GM19193 (cell line): ENCODE data around the gene F2.

Experiments used
- POLR2A ChIP-seq: IDR thresholded peaks from 4 replicates; pipeline ENCODE4 v1.6.1; 2011; ENCODE audit not compliant: insufficient read depth, insufficient read length; ENCODE audit errors: extremely low read depth

Gene F2

GRCh38 chr11:46745995-46746394 is 27.0 kb downstream of the F2 start:
- no peak for TF ChIP-seq POLR2A

- TF ChIP-seq POLR2A = no peak
Observed at GRCh38 chr11:46747150-46747549, 28.1 kb downstream of the F2 start.

- no peak for TF ChIP-seq POLR2A
Observed at GRCh38 chr11:46755962-46756361, 36.9 kb downstream of the F2 start.

- TF ChIP-seq POLR2A = no peak
Observed at GRCh38 chr11:46759196-46759595, 40.2 kb downstream of the F2 start.

- no peak for TF ChIP-seq POLR2A
Observed at GRCh38 chr11:46760429-46761128, 41.6 kb downstream of the F2 start.

GRCh38 chr11:46761807-46762206 is 42.8 kb downstream of the F2 start:
- TF ChIP-seq POLR2A = no peak

GRCh38 chr11:46762248-46762647 is 43.2 kb downstream of the F2 start:
- no peak for TF ChIP-seq POLR2A

GRCh38 chr11:46766656-46767055 is 47.6 kb downstream of the F2 start:
- TF ChIP-seq POLR2A = no peak

GRCh38 chr11:46769636-46770221 is 50.7 kb downstream of the F2 start:
- no peak for TF ChIP-seq POLR2A

GRCh38 chr11:46776878-46777277 is 57.9 kb downstream of the F2 start:
- TF ChIP-seq POLR2A = no peak

- no peak for TF ChIP-seq POLR2A
Observed at GRCh38 chr11:46778416-46778815, 59.4 kb downstream of the F2 start.
